ENCODE results near the gene TMPRSS12.
A peak's percentile ranks its signal among the peaks of the same experiment; 100 is the strongest.
"Not testable (repeated sequence)": the region's sequence is repeated elsewhere in the genome, so short reads cannot be mapped to it uniquely, and the experiment has no call there.

TMPRSS12 gene

DNA sequence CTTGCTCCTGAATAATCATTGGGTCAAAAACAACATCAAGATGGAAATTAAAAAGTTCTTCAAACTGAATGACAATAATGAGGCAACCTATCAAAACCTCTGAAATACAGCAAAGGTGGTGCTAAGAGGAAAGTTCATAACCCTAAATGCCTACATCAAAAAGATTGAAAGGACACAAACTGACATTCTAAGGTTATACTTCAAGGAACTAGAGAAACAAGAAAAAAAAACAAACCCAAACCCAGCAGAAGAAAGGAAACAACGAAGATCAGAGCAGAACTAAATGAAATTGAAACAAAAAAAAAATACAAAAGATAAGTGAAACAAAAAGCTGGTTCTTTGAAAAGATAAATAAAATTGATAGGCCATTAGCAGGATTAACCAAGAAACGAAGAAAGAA, 26.2 kb downstream of the TMPRSS12 start:
- H3K27me3 ChIP-seq (ENCODE audit: control insufficient read depth, insufficient read depth, low read length); H3K9ac ChIP-seq (ENCODE audit: low read length); H3K4me3 ChIP-seq (ENCODE audit: low read length); H3K36me3 ChIP-seq (ENCODE audit: control insufficient read depth, insufficient read depth, low read length); H3K27ac ChIP-seq (ENCODE audit: low read depth, low read length); H3K4me1 ChIP-seq (ENCODE audit: control insufficient read depth, insufficient read depth, low read length): not testable (repeated sequence)

DNA sequence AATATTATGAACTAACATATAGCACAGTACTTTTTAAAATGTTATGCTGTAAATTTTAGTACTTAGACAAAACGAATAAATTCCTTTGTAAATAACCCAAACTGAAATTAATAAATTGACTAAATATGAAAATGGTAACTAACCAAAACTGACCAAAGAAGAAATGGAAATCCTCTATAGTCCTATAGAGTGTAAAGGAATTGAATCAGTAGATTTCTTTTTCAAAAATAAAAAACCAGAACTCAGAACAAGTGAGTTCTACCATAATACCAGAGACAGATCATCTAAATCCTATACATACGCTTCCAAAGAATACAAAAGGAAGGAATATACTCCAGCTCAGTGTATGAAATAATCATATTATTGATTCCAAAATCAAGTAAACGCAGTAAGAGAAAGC, 39.8 kb downstream of the TMPRSS12 start:
- H3K36me3 ChIP-seq (ENCODE audit: control insufficient read depth, insufficient read depth, low read length), result no peaks in the 10 kb centered on the region
- H3K27ac ChIP-seq (ENCODE audit: low read depth, low read length), result no peak overlapping the region
- no peaks in the 10 kb centered on the region for H3K27me3 ChIP-seq (ENCODE audit: control insufficient read depth, insufficient read depth, low read length)
- no peak overlapping the region for H3K9ac ChIP-seq (ENCODE audit: low read length)
- no peak overlapping the region for H3K4me3 ChIP-seq (ENCODE audit: low read length)
- no peaks in the 10 kb centered on the region for H3K4me1 ChIP-seq (ENCODE audit: control insufficient read depth, insufficient read depth, low read length)

DNA sequence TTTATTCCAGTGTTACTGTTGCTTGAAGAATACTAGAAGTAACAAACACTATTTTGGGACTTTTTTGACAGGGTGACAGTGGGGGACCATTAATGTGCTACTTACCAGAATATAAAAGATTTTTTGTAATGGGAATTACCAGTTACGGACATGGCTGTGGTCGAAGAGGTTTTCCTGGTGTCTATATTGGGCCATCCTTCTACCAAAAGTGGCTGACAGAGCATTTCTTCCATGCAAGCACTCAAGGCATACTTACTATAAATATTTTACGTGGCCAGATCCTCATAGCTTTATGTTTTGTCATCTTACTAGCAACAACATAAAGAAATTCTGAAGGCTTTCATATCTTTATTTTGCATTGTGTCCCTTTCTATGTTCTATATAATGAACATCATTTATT, 44.5 kb downstream of the TMPRSS12 start:
- no peaks in the 10 kb centered on the region for H3K27me3 ChIP-seq (ENCODE audit: control insufficient read depth, insufficient read depth, low read length)
- no peak overlapping the region for H3K9ac ChIP-seq (ENCODE audit: low read length)
- no peaks in the 10 kb centered on the region for H3K36me3 ChIP-seq (ENCODE audit: control insufficient read depth, insufficient read depth, low read length)
- no peak overlapping the region for H3K27ac ChIP-seq (ENCODE audit: low read depth, low read length)
- H3K4me3 ChIP-seq (ENCODE audit: low read length), result no peak overlapping the region
- no peaks in the 10 kb centered on the region for H3K4me1 ChIP-seq (ENCODE audit: control insufficient read depth, insufficient read depth, low read length)

DNA sequence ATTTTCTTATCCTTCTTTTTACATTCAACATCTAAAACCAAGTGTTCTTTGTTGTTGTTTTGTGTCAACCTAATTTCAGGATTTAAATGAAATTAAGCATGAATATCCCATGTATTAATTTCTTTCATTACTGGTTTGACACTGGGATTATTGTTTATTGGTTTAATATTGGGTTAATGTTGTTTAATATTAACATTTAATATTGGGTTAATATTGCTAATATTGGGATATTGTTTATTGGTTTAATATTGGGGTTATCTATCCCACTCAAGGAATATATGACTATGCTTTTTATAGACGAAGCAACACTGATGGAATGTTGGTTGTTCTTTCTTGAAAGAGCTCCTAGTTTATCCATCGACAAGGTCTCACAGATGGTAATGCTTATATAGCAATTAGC, 45.9 kb downstream of the TMPRSS12 start:
- no peaks in the 10 kb centered on the region for H3K36me3 ChIP-seq (ENCODE audit: control insufficient read depth, insufficient read depth, low read length)
- H3K27me3 ChIP-seq (ENCODE audit: control insufficient read depth, insufficient read depth, low read length), result no peaks in the 10 kb centered on the region
- H3K4me1 ChIP-seq (ENCODE audit: control insufficient read depth, insufficient read depth, low read length), result no peaks in the 10 kb centered on the region

DNA sequence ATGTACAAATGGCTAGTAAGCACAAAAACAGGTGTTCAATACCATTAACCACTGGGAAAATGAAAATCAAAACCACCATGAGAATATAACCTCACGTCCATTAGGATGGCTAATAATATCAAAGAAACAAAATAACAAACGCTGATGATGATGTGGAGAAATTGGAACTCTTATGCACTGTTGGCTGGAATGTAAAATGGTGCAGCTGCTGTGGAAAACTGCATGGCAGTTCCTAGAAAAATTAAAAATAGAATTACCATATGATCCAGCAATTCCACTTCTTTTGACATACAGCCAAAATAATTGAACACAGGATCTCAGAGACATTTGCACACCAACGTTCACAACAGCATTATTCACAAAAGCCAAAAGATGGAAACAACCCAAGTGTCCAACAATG, 51.5 kb downstream of the TMPRSS12 start:
- H3K36me3 ChIP-seq (ENCODE audit: control insufficient read depth, insufficient read depth, low read length), result no peaks in the 10 kb centered on the region

More for the DNA sequence above, 45.9 kb downstream of the TMPRSS12 start:
- no peak overlapping the region for H3K27ac ChIP-seq (ENCODE audit: low read depth, low read length)
- no peak overlapping the region for H3K4me3 ChIP-seq (ENCODE audit: low read length)
- no peak overlapping the region for H3K9ac ChIP-seq (ENCODE audit: low read length)

DNA sequence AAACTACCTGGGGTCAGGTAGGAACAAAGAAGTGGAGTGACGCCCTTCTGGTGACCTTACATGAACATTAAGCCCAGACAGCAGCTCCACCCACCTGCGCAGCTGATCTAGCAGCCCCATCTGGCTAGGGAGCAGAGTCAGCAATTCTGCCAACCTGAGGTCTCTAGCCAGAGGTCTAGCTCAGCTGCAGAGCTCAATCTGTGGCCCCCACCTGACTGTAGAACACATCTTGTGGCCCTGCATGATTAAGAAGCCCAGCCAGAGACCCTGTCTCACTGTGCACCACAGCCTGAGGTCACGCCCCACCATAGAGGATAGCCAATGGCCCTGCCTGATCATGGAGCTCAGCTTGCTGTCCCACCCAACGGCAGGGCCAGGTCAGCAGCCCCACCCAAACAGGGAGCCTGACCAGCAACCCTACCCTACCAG, 59.0 kb downstream of the TMPRSS12 start:
- H3K27me3 ChIP-seq (ENCODE audit: control insufficient read depth, insufficient read depth, low read length), result no peaks in the 10 kb centered on the region
- H3K9ac ChIP-seq (ENCODE audit: low read length), result no peak overlapping the region
- no peaks in the 10 kb centered on the region for H3K36me3 ChIP-seq (ENCODE audit: control insufficient read depth, insufficient read depth, low read length)
- H3K4me3 ChIP-seq (ENCODE audit: low read length), result no peak overlapping the region
- no peak overlapping the region for H3K27ac ChIP-seq (ENCODE audit: low read depth, low read length)
- H3K4me1 ChIP-seq (ENCODE audit: control insufficient read depth, insufficient read depth, low read length), result no peaks in the 10 kb centered on the region

More for the DNA sequence above, 51.5 kb downstream of the TMPRSS12 start:
- Histone ChIP-seq H3K9ac (ENCODE audit: low read length) (no peak overlapping the region), H3K4me1 (ENCODE audit: control insufficient read depth, insufficient read depth, low read length) (no peaks in the 10 kb centered on the region), H3K27ac (ENCODE audit: low read depth, low read length) (no peak overlapping the region), H3K27me3 (ENCODE audit: control insufficient read depth, insufficient read depth, low read length) (no peaks in the 10 kb centered on the region), H3K4me3 (ENCODE audit: low read length) (no peak overlapping the region)

DNA sequence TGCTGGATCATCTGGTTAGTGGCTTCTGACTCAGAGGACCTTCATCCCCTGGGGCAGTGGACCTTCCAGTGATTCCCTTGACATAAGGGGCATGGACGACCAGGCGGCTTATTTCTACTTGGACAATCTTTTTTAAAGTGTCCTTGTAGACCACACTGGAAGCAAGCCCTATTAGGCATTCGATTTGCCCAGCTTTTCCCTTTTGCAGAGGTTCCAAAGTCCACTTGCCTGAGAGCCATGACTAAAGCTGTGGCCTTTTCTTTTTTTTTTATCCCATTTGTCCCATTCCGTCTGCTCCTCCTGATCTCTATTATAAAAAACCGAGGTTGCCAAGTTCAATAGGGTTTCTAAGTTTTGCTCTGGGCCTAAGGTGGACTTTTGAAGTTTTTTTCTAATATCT, 65.8 kb downstream of the TMPRSS12 start:
- not testable (repeated sequence) for H3K4me3 ChIP-seq (ENCODE audit: low read length); H3K27ac ChIP-seq (ENCODE audit: low read depth, low read length); H3K9ac ChIP-seq (ENCODE audit: low read length); H3K27me3 ChIP-seq (ENCODE audit: control insufficient read depth, insufficient read depth, low read length); H3K4me1 ChIP-seq (ENCODE audit: control insufficient read depth, insufficient read depth, low read length); H3K36me3 ChIP-seq (ENCODE audit: control insufficient read depth, insufficient read depth, low read length)

DNA sequence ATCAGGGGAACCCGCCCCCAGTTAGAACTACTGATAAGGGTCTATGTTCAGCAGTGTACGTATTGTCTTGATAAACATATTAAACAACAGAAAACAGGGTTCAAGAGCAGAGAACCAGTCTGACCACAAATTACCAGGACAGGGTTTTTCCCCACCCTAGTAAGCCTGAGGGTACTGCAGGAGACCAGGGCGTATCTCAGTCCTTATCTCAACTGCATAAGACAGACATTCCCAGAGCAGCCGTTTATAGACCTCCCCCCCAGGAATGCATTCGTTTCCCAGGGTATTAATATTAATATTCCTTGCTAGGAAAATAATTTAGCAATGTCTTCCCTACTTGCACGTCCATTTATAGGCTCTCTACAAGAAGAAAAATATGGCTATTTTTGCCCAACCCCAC, 69.6 kb downstream of the TMPRSS12 start:
- H3K27me3 ChIP-seq (ENCODE audit: control insufficient read depth, insufficient read depth, low read length); H3K4me3 ChIP-seq (ENCODE audit: low read length); H3K4me1 ChIP-seq (ENCODE audit: control insufficient read depth, insufficient read depth, low read length); H3K27ac ChIP-seq (ENCODE audit: low read depth, low read length); H3K36me3 ChIP-seq (ENCODE audit: control insufficient read depth, insufficient read depth, low read length); H3K9ac ChIP-seq (ENCODE audit: low read length): not testable (repeated sequence)

DNA sequence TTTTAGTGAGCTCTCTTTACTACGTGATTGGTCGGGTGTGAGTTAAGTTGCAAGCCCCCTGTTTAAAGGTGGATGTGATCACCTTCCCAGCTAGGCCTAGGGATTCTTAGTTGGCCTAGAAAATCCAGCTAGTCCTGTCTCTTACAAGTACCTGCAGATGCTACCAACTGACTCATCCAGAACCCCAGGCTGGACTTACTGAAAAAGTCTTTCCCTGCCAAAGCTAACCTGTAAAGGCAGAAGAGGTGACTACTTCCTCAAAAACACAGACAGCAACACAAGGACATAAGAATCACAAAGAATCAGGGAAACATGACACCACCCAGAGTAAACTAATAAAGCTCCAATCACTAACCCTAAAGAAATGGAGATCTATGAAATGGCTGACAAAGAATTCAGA, 70.5 kb downstream of the TMPRSS12 start:
- Histone ChIP-seq H3K9ac (ENCODE audit: low read length) (no peak overlapping the region), H3K27me3 (ENCODE audit: control insufficient read depth, insufficient read depth, low read length) (no peaks in the 10 kb centered on the region), H3K36me3 (ENCODE audit: control insufficient read depth, insufficient read depth, low read length) (no peaks in the 10 kb centered on the region), H3K4me1 (ENCODE audit: control insufficient read depth, insufficient read depth, low read length) (no peaks in the 10 kb centered on the region), H3K4me3 (ENCODE audit: low read length) (no peak overlapping the region), H3K27ac (ENCODE audit: low read depth, low read length) (no peak overlapping the region)

DNA sequence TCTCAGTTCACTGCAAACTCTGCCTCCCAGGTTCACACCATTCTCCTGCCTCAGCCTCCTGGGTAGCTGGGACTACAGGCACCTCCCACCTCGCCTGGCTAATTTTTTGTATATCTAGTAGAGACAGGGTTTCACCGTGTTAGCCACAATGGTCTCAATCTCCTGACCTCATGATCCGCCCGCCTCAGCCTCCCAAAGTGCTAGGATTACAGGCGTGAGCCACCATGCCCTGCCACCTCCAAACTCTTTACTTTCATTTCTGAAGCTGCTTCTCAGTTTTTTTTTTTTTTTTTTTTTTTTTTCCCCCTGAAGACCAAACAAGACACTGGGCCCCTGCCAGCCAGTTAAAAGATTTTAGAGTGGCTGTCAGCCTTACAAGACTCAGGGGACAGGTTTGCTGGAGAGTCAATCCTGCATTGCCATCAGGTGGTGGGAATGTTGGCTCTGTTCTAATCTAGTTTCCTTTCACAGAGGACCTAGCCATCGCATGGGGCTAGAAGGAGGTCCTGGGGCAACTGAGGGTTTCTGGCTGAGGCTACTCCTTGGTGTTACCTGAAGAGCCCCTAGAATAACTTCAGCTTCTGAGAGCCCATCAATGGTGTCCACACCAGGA, 72.3 kb downstream of the TMPRSS12 start:
- Histone ChIP-seq H3K4me1 (ENCODE audit: control insufficient read depth, insufficient read depth, low read length) (no peaks in the 10 kb centered on the region), H3K27me3 (ENCODE audit: control insufficient read depth, insufficient read depth, low read length) (no peaks in the 10 kb centered on the region), H3K36me3 (ENCODE audit: control insufficient read depth, insufficient read depth, low read length) (no peaks in the 10 kb centered on the region), H3K27ac (ENCODE audit: low read depth, low read length) (no peak overlapping the region), H3K4me3 (ENCODE audit: low read length) (no peak overlapping the region), H3K9ac (ENCODE audit: low read length) (no peak overlapping the region)

DNA sequence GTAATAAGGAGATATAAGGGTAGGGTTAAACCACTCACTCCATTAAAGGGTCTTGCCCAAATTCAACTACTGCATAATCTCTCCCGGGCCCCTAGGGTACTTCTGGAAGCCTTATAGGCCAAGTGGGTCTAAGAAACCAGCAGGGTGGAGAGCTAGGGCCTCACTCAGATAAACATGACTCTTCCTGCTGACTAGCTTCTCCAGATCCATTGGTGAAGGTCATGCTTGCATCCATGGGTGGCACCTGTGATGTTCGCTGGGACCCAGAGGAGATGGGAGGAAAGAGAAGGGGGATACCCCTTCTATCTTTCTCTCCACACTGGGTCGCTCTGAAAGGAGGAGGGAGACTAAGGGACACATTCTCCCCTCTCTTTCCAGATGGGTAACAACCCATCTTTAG, 73.6 kb downstream of the TMPRSS12 start:
- Histone ChIP-seq H3K4me3 (ENCODE audit: low read length) (no peak overlapping the region), H3K27me3 (ENCODE audit: control insufficient read depth, insufficient read depth, low read length) (no peaks in the 10 kb centered on the region), H3K36me3 (ENCODE audit: control insufficient read depth, insufficient read depth, low read length) (no peaks in the 10 kb centered on the region), H3K9ac (ENCODE audit: low read length) (no peak overlapping the region), H3K4me1 (ENCODE audit: control insufficient read depth, insufficient read depth, low read length) (no peaks in the 10 kb centered on the region), H3K27ac (ENCODE audit: low read depth, low read length) (no peak overlapping the region)

DNA sequence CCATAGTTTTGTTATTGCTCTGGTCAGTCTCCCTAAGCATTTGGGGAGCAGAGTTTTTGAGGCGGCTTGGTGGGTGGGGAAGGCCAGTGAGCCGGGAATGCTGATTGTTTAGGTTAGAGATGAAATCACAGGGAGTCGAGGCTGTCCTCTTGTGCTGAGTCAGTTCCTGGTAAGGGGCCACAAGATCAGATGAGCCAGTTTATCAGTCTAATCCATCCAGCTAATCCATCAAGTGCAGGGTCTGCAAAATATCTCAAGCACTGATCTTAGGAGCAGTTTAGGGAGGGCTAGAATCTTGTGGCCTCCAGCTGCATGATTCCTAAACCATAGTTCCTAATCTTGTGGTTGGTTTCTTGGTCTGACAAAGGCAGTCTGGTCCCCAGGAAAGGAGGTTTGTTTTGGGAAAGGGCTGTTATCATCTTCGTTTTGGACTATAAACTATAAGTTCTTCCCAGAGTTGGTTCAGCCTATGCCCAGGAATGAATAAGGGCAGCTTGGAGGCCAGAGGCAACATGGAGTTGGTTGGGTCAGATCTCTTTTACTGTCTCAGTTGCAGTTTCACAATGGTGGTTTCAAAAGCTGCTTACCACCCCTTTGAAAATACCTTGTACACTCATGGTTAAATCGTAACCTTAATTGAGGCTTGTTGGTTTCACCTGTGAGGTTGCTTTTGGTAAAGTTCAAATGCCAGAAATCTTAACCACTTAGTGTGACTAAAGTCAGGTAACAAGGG, 76.0 kb downstream of the TMPRSS12 start:
- no peak overlapping the region for H3K27ac ChIP-seq (ENCODE audit: low read depth, low read length)
- peaks cover 16% of the 10 kb centered on the region for H3K4me1 ChIP-seq (ENCODE audit: control insufficient read depth, insufficient read depth, low read length)
- H3K9ac ChIP-seq (ENCODE audit: low read length), result no peak overlapping the region

DNA sequence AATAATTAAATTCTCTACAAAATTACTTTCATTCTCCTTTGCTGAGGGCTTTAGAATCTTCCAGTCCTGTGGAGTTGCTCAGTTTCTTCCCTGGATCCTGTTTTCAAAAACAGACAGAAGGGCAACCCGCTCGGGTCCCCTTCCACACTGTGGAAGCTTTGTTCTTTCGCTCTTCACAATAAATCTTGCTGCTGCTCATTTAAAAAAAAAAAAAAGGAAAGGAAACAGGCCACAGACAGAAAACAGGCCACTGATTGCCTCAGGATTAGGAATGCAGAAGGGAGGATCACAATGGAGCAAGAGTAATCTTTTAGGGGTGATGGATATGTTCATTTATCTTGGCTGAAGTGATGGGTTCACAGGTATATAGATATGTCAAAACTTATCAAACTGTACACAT, 80.1 kb downstream of the TMPRSS12 start:
- Histone ChIP-seq H3K27me3 (ENCODE audit: control insufficient read depth, insufficient read depth, low read length) (no peaks in the 10 kb centered on the region), H3K9ac (ENCODE audit: low read length) (no peak overlapping the region), H3K4me3 (ENCODE audit: low read length) (no peak overlapping the region), H3K27ac (ENCODE audit: low read depth, low read length) (peak overlapping the region; percentile 90), H3K36me3 (ENCODE audit: control insufficient read depth, insufficient read depth, low read length) (no peaks in the 10 kb centered on the region), H3K4me1 (ENCODE audit: control insufficient read depth, insufficient read depth, low read length) (peaks cover 20% of the 10 kb centered on the region)

More for the DNA sequence above, 76.0 kb downstream of the TMPRSS12 start:
- no peak overlapping the region for H3K4me3 ChIP-seq (ENCODE audit: low read length)
- H3K27me3 ChIP-seq (ENCODE audit: control insufficient read depth, insufficient read depth, low read length), result no peaks in the 10 kb centered on the region
- H3K36me3 ChIP-seq (ENCODE audit: control insufficient read depth, insufficient read depth, low read length), result no peaks in the 10 kb centered on the region

All from rectal smooth muscle tissue (tissue), 1 donor.